Activated CD8-positive, alpha-beta memory T cell treated with anti-CD3 and anti-CD28 coated beads, Interleukin-2, amount 50 U/mL, for 48 hours (primary cell): ENCODE measurements around the gene CDH1.

Experiments used
- DNase-seq: peaks from one replicate; pipeline ENCODE4 v3.0.0-alpha.2; 2020

CDH1 gene

DNA sequence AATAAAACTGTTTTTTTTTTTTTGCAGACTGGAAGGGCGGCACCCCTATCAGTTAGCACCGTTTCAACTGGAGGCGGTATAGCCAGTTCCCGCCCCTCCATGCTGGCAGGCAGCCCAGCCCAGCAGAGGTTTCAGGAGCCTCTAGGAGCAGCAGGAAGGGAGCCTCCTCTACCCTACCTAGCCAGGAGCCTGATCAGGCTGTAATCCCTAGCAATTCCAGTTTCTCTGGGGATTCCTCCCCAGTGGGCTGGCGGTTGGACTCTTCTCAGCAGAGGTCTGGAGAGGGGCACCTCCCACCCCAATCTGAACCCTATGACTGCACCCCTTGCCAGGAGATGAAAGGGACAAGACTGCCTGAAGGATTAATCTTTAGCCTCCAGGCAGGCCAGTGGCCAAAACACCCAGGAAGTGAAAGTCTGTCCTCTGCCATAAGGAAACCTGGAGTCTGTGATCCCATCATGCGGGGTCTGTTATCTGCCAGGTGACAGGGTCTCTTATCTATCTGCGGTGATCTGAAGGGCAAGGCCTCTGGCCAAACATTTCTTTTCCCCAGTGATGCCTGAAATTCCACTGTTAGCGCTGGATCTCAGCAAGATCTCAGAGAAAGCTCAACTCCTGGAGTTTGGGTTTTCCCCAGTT, 4.9 kb upstream of the CDH1 start:
- DNase-seq: no peak

GRCh38 chr16:68732741-68733399, 4.2 kb upstream of the CDH1 start:
- DNase-seq: no peak

DNA sequence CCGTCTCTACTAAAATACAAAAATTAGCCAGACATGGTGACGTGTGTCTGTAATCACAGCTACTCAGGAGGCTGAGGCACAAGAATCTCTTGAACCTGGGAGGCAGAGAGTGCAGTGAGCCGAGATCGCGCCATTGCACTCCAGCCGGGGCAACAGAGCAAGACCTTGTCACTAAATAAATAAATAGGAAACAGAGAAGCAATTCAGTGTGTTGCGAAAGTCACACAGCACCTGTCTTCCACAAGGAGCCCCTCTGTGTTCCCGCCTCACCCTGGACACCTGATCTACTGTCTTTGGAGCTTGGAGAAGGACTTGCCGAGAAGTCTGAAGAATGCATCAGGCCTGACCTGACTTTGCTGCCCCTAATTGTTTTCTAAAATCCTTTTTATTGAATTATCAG, 3.5 kb upstream of the CDH1 start:
- no peak for DNase-seq

- DNase-seq: no peak
Observed at GRCh38 chr16:68734782-68735181, 2.3 kb upstream of the CDH1 start.

- no peak for DNase-seq
Observed at GRCh38 chr16:68736561-68736960, 531 bp upstream of the CDH1 start.

- no peak for DNase-seq
Observed at GRCh38 chr16:68737730-68738629, 888 bp downstream of the CDH1 start.

GRCh38 chr16:68739964-68740627, 3.0 kb downstream of the CDH1 start:
- no peak for DNase-seq

DNA sequence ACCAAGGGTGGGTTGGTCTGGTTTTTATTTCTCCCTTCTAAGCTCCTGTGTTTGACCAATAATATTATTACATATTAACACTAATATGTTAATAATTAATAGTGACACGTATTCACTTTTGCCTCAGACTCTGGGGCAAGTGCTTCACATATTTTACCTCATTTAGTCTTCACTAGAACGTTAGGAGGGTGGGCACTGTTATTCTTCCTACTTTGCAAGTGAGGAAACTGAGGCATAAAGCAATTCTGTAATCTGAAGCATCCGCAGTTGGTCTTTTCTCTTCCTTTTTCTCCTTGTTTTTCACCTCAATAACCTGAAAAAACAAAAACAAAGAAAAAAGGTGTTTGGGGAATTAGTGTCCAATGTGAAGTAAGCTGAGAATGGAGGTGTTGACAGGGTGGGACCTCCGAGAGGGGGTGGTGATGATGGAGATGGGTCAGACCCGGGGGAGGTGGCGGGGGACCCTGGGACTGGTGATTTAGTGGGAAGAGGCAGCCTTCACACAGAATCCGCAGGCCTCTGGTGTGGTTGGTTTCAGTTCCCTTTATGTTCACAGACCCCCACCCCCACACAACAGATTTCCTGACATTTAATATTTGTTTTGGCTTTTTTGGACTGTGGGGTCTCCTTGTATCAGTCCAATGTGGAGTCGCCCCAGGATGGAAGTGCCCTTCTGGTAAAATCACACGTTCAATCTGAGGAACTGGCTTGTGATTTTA, 3.7 kb downstream of the CDH1 start:
- DNase-seq: no peak

GRCh38 chr16:68743664-68744063, 6.6 kb downstream of the CDH1 start:
- no peak for DNase-seq

- DNase-seq: no peak
Observed at GRCh38 chr16:68744744-68745280, 7.7 kb downstream of the CDH1 start.

GRCh38 chr16:68746951-68747350, 9.9 kb downstream of the CDH1 start:
- DNase-seq: no peak

GRCh38 chr16:68749432-68749831, 12.3 kb downstream of the CDH1 start:
- DNase-seq: no peak

DNA sequence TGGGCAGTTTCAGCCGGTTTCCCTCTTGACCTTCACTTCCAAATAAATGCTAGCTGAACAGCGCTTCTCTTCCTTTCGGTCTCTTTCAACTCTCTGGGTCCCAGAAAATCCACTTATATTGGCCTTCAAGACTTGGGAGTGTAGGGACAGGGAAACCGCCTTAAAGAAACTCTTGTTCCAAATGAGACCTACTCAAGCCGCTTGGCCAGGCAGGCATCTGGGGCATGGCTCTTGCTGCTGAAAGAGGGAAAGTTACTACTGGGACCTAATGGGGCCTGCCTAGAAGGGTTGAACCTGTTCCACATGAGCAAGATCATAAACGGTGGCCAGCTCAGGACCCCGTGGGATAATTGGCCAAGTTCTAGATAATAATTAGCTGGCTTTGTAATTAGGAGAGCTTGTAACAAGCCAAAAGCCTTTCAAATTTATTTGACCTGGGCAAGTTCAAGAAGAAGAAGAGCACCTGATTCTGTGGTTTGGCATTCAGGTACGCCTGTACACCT, 13.2 kb downstream of the CDH1 start:
- no peak for DNase-seq

DNA sequence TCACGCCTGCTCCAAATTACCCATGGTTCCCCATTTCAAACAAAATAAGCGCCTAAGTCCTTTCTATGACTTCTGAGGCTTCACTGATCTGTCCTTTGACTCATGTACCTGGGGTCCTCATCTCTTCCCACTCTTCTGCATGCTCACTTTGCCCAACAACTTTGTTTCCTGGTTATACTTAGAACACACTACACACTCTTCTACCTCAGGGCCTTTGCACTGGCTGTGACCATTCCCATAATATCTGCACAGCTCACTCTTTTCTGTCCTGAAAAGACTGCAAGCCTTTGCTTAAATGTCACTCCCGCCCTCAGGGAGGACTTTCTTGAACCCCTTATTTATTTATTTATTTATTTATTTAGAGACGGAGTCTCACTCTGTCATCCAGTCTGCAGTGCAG, 14.1 kb downstream of the CDH1 start:
- no peak for DNase-seq

GRCh38 chr16:68752602-68753001, 15.5 kb downstream of the CDH1 start:
- peak; percentile 67 for DNase-seq

- DNase-seq: no peak
Observed at GRCh38 chr16:68754084-68754792, 17.1 kb downstream of the CDH1 start.

- DNase-seq: peak; percentile 76
Observed at GRCh38 chr16:68756239-68756915, 19.3 kb downstream of the CDH1 start.

DNA sequence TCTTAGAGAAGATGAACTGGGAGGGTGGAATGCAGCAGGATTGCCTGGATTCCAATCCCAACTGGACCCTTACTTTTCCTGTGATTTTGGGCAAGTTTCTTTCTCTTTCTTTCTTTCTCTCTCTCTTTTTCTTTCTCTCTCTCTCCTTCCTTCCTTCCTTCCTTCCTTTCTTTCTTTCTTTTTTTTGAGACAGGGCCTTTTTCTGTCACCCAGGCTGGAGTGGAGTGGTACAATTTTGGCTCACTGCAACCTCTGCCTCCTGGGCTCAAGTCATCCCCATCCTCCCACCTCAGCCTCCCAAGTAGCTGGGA, 20.5 kb downstream of the CDH1 start:
- DNase-seq: no peak

DNA sequence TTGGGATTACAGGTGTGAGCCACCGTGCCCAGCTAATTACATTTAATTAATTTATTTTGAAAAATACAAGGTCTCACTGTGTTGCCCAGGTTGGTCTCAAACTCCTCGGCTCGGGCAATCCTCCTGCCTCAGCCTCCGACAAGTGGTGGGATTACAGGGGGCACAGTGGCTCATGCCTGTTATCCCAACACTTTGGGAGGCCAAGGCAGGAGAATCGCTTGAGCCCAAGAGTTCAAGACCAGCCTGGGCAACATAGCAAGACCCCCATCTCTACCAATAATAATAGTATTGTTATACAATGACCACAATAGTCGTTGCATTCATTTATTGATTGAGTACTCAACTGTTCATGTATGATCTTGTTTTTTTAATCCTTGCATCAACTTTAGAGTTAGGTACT, 22.0 kb downstream of the CDH1 start:
- no peak for DNase-seq

DNA sequence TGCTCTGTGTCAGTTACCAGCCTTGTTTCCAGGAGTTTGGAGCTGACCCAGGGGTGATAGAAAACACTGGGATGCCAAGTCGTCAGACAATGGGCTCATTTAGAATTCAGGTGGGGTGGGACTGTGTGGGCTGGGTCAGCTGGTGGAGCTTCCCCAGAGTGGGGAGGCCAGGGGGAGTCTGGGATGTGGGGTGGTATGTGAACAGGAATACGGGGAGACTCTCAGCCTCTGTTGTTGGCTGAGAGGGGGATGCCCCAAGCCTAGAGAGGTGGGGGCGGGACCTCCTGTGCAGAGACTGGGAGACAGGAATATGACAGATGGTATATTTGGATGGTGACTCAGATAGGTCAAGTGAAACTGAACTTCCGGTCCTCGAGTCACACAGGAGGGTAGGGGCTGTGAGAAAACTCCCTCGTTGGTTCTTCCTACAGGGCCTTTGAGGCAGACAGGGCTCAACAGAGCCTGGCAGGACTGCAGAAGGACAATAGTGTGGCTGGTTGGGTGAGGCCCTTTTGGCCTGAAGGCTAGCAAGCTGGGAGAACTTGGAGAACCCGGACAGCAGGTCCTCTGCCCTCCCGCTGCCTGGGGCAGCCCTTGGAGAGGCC, 23.7 kb downstream of the CDH1 start:
- peak; percentile 69 for DNase-seq
